Lower leg skin (tissue), 3 donors: ENCODE measurements around the gene DLST.

Experiments
- POLR2A ChIP-seq, 2 donors: fragments of 450-650 bp; IDR thresholded peaks; one replicate each; pipeline ENCODE4 v1.6.1; 2016 to 2017; ENCODE audit warnings: antibody characterized with exemption in 2 of 2, mild to moderate bottlenecking in 1 of 2, moderate library complexity in 1 of 2
- TF ChIP-seq, protein P1 (sequence below), 3 donors: fragments of 450-650 bp; IDR thresholded peaks; one replicate each; pipeline ENCODE4 v1.5.1; 2016; ENCODE audit warnings: antibody characterized with exemption in 3 of 3, mild to moderate bottlenecking in 3 of 3, moderate library complexity in 2 of 3

DNA sequence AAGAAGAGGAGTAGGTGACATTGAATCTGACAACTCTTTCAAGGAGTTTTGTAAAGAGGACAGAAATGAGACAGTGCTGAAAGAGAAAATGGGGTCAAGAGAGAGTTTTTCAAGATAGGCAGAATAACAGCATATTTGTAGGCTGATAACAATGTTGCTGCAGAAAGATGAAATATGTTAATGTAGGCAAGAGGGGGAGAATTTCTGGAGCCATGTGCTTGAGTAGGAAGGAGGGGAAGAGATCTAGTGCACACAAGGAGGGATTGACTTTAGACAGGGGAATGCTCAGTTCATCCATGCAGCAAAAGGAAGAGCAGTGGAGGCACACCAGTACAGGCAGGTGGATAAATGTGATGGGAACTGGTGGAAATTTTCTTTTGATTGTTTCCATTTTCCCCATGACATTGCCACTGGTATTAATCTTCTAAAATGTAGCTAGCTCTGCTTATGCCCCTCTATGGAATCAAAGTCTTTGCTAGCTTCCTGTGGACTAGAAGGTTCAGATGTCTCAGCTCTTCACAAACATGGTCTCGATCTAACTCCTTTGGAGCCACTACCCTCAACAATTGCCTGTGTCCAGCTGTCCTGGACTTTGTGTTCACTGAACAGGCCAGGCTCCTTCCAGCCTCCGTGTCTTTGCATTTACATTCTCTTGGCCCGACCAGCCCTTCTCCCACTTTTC lies 14.9 kb upstream of the DLST start:
- TF ChIP-seq POLR2A (IDR thresholded peaks at IDR 0.05), result no peak
- TF ChIP-seq, protein P1, sequence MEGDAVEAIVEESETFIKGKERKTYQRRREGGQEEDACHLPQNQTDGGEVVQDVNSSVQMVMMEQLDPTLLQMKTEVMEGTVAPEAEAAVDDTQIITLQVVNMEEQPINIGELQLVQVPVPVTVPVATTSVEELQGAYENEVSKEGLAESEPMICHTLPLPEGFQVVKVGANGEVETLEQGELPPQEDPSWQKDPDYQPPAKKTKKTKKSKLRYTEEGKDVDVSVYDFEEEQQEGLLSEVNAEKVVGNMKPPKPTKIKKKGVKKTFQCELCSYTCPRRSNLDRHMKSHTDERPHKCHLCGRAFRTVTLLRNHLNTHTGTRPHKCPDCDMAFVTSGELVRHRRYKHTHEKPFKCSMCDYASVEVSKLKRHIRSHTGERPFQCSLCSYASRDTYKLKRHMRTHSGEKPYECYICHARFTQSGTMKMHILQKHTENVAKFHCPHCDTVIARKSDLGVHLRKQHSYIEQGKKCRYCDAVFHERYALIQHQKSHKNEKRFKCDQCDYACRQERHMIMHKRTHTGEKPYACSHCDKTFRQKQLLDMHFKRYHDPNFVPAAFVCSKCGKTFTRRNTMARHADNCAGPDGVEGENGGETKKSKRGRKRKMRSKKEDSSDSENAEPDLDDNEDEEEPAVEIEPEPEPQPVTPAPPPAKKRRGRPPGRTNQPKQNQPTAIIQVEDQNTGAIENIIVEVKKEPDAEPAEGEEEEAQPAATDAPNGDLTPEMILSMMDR (IDR thresholded peaks at IDR 0.05), result no peak
